GM19239 (cell line): ENCODE data around the gene PPP1R12A.
A peak's percentile ranks its signal among the peaks of the same experiment; 100 is the strongest.
"Not testable (repeated sequence)": the region's sequence is repeated elsewhere in the genome, so short reads cannot be mapped to it uniquely, and the experiment has no call there.

Experiments used
- DNase-seq: peaks from one replicate; pipeline ENCODE4 v3.0.0; 2011; ENCODE audit warnings: low spot score; ENCODE audit not compliant: insufficient read length
- FAIRE-seq: peaks from 2 replicates; lab custom pipeline; 2011; peaks lifted over from hg19 to GRCh38; lab: Jason Lieb, UNC

Gene PPP1R12A

DNA sequence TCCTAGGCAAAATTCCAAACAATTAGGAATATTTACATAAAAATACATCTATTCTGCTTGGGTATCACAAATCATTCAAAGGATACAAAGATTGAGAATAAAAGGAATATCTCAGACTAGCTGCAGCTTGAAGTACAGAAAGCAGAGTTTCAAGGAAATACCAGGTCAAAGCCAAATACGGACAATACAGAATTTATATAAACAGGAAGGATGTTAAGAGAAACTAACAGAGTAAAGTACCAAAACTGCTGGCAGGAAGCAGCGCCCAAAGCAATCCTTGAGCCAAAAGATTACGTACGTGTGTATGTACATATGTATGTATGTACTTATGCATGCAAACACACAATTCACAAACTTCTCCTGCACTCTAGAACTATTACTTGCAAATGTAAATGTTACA is 86.6 kb downstream of the PPP1R12A start:
- DNase-seq (no peak), FAIRE-seq (no peak)

DNA sequence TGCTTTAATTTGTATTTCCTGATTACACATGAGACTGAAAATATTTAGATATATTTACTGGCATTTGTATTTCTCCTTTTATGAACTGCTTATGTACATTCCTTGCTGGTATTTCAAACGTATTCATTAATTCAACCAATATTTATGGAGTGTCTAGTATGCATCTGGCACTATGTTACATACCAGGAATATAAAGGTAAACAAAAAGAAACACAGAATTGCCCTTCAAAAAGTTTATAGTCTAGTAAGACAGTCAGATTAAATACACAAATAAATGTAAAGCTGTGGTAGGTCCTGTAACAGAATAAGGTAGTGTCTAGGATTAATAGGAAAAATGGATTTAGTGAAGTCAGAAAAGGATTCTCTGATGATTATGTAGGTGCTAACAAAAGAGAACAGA is 87.5 kb downstream of the PPP1R12A start:
- FAIRE-seq (peak; percentile 26), DNase-seq (no peak)

DNA sequence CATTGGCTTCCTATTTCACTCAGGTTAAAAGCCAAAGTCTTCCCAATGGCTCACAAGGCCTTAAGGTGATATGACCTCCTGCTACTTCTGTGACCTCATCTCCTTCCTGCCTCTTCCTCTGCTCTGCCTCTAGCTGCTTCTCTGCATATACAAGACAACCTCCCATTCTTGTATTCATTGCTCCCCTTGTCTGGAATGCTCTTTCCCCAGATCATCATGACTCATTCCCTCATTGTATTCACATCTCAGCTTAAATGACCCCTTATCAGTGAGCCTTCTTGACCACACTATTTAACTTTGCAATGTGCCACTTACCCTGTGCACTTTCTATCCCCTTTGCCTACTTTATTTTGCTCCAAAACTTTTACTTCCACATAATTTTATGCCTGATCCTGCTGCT is 90.2 kb downstream of the PPP1R12A start:
- DNase-seq: no peak
- no peak for FAIRE-seq

DNA sequence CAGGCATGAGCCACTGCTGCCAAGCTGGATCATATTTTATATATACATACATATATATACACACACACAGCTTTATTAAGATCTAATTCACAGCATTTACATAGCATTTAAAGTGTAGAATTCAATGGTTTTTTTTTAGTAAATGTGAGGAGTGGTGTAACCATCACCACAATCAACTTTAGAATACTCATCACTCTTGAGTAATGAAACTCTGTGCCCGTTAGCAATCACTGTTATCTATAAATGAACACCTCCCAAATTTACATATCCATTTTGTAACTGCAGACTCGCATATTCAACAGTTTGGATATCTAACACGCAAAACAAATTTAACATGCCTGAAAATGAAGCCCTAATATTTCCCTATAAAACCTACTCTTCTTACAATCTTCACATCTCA is 90.9 kb downstream of the PPP1R12A start:
- no peak for DNase-seq
- FAIRE-seq: no peak

DNA sequence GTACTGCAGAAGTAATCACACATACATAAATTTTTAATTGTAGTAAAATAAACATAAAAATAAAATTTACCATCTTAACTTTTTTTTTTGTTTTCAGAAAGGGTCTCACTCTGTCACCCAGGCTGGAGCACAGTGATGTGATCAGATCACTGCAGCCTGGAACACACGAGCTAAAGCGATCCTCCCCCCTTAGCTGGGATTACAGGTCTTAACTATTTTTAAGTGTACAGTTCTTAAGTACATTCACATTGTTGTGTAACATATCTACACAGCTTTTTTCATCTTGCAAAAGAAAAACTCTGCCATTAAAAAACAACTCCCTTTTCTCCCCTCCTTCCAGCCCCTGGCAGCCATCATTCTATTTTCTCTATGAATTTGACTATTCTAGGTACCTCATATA is 92.3 kb downstream of the PPP1R12A start:
- no peak for DNase-seq
- FAIRE-seq: no peak

DNA sequence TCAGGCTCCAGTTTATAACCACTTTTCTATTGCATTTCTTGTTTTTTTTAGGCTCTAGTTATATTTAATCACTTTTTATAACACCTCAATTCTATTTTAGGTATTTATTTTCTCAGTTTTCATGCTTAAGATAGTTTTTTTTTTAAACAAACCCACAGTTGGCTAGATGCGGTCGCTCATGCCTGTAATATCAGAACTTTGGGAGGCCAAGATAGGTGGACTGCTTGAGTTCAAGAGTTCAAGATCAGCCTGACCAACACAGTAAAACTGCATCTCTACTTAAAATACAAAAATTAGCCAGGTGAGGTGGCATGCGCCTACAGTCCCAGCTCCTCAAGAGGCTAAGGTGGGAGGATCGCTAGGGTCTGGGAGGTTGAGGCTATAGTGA is 93.0 kb downstream of the PPP1R12A start:
- FAIRE-seq: peak; percentile 21
- DNase-seq: no peak

DNA sequence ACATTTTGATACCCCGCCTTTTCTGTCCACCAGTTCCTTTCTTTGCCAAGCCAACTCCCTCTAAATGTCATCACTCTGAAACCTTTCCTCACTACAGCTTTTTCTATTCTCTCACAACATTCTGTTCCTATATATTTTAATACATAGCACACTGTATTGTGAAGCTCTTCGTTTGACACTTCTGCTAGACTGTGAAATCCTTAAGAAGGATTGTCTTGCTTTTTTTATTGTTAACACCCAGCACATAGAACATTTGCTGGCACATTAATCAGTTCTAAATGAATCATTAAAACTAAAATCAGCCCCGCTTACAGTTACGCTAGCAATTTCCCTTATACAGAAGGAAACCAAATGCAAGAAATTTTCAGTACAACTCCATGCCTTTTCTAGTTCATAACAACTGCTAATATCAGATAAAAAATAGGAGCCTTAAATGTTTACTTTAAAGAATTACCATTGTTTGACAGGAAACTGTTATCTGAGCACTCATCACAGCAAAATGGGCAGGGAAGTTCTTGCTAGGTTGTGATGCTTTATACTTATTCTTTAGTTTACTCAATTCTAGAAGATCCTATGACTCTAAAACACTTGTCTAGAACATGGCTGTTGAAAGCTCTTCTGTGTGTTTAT is 93.5 kb downstream of the PPP1R12A start:
- no peak for FAIRE-seq
- no peak for DNase-seq

DNA sequence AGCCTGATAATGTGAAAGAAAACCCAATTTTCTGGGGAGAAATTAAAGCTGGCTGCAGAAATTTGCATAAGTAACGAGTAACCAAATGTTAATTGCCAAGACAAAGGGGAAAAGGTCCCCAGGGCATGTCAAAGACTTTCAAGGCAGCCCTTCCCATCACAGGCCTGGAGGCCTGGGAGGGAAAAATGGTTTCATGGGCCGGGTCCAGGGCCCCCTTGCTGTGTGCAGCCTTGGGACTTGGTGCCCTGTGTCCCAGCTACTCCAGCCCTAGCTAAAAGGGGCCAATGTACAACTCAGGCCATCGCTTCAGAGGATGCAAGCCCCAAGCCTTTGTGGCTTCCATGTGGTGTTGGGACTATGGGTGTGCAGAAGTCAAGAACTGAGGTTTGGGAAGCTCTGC is 96.5 kb downstream of the PPP1R12A start:
- no peak for DNase-seq
- no peak for FAIRE-seq

DNA sequence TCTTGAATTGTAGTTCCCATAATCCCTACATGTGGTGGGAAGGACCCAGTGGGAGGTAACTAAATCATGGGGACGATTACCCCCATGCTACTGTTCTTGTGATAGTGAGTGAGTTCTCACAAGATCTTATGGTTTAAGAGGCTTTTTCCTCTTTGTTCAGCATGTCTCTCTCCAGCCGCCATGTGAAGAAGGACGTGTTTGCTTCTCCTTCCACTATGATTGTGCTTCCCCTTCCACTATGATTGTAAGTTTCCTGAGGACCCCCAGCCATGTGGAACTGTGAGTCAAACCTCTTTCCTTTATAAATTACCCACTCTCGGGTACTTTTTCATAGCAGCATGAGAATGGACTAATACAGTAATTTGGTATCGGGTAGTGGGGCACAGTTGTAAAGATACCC is 97.3 kb downstream of the PPP1R12A start:
- FAIRE-seq: no peak

DNA sequence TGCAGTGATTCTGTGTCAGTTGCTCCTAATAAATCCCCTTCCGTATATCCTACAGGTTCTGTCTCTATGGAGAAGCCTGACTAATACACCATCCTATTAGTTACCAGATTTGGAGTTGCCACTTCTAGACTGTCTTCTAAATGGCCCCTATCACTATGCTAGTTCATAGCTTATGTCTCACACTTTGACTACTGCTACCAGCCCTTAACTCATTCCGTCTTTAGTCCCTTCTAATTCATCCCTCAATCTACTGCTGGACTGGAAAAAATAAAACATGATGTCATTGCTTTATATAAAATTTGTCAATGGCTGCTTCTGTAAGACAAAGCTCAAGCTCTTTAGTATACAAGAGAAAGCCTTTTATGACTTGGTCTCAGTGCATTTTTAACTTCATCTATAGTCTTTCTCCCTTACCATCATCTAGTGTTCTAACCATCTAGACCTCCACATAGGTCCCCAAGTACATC is 99.5 kb downstream of the PPP1R12A start:
- FAIRE-seq (no peak), DNase-seq (no peak)

More for the DNA sequence above, 97.3 kb downstream of the PPP1R12A start:
- DNase-seq: no peak

DNA sequence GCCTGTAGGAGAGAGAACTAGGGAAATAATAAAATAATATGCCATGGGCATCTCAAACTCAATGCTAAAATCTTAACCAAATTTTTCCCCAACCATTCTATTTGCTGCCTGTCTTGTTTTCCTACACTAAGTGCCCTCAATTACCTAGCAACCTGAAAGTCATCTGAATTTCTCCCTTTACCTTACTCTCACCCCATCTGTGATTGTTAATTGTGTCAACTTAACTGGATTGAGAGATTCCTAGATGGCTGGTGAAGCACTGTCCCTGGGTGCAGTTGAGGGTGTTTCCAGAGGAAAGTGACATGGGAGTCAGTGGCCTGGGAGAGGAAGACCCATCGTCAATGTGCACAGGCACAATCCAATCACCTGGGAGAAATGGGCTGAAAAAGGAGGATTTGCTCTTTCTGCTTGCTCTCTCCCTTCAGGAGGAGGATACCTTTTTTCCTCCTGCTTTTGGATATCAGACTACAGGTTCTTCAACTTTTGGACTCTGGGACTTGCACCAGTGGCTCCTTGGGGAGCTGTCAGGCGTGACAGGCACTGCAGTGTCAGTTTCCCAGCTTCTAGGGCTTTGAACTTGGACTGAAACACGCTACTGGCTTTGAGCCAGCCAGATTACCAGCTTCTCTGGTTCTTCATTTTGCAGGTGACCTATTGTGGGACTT is 100.1 kb downstream of the PPP1R12A start:
- no peak for FAIRE-seq
- no peak for DNase-seq

DNA sequence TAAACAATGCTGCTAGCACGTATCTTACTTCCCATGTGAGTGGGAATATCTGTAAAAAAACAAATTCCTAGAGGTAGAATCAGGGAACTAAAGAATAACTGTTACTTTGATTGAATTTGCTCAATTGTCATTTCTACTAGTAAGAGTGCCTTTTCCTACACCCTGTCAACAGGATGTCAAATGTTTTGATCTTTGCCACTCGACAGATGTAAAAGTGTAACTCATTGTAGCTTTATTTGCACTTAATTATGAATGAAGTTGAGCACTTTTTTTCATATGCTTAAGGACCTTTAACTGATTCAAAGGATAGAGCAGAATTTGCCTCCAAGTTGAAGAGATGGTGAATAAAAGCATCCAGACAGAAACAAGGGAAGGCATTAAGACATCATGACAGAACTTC is 104.5 kb downstream of the PPP1R12A start:
- FAIRE-seq (no peak), DNase-seq (no peak)

DNA sequence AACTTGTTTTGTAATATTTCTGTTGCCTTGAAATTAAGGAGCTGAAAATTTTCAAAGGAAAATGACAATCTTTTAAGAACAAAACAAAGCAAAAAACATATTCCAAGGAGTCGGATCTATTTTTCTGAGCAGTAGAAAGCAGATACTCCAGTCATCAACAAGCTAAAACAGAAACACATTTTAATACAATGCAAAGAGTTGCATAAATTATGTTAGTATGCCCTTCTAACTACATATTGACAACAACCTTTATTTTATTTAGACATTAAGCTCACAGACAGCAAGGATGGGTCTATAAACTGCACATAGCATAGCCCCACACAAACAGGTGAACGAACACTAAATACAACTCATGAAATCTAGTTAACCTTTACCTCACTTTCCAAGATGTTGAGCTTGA is 106.0 kb downstream of the PPP1R12A start:
- FAIRE-seq: no peak
- no peak for DNase-seq

DNA sequence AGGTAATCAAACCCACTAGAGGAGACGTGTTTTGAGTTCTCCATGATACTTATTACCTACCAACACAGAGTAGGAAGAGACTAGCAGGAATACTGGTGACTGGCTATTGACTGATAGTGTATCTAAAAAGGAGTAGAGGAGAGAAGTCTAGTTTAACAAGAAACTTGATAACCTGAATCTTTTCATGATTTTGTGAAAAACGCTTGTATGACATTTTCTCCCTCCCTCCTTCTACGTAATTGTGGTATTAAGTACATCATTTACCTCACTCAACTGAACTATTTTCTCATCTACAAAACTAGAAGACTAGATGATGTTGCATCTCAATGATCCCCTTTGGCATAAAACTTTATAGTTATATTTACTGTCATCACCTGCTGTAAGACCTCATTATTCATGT is 107.4 kb downstream of the PPP1R12A start:
- DNase-seq (no peak), FAIRE-seq (no peak)

DNA sequence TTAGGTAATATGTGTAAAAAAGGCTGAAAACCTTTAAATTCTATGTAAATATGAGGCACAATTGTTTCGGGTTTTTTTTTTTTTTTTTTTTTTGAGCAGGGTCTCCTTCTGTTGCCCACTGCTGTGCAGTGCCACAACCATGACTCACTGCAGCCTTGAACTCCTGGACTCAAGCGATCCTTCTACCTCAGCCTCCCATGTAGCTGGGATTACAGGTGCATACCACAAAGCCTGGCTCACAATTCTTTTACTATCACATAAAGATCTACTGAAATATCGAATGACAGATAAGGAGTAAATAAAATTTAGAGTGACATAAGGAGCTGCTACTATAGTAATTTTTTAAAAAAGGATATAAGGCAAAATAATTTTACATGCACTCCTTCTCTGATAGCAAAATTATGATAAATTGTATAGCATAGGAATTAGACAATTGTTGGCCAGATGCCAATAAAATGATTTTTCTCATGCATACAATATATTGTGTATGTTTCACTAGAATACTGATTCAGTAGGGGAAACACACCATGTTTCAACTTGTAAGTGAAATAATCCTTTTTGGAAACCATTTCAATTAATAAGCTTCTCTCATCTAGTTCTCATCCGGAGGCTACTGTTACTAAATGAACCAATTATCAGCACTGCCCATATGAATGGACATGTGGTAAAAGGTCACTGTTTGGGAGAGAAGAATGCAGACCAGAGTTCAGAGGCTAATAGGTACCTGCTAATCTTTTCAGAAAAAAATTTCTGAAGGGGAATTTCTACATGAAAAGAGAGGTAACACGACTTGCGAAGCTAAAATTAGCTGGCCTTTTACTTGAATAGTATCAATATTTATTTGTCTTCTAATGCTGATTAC is 108.4 kb downstream of the PPP1R12A start:
- FAIRE-seq: peak; percentile 61

DNA sequence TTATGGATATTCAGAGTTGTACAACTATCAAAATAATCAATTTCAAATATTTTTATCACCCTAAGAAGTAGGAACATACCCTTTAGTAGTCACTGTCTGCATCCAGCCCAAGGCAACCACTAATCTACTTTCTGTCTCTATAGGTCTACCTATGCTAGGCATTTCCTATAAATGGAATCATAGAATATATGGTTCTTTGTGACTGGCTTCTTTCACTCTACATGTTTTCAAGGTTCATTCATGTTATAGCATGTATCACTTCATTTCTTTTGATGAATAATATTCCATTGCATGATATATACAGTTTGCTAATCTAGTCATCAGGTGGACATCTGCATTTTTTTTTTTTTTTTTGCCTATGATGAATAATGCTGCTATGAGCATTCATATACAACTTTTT is 112.4 kb downstream of the PPP1R12A start:
- FAIRE-seq (no peak), DNase-seq (no peak)

More for the DNA sequence above, 108.4 kb downstream of the PPP1R12A start:
- no peak for DNase-seq

DNA sequence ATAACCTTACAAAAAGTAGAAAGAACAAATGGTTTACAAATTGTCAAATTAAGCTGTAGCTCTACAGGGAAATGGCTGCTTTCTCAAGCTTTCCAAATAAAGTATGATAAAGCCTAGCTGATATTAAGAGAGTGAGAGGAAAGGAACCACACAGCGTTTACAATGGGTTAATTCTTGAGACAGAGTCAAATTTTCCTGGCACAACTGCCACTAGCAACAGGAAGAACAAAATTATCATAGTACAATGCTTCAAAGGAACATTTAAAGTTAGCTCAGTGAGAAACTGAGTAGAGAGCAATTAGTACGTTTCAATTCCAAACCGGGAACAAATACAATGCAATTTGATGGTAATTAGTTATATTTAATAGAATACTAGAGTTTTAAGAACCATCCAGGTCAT is 116.0 kb downstream of the PPP1R12A start:
- DNase-seq (no peak), FAIRE-seq (no peak)

DNA sequence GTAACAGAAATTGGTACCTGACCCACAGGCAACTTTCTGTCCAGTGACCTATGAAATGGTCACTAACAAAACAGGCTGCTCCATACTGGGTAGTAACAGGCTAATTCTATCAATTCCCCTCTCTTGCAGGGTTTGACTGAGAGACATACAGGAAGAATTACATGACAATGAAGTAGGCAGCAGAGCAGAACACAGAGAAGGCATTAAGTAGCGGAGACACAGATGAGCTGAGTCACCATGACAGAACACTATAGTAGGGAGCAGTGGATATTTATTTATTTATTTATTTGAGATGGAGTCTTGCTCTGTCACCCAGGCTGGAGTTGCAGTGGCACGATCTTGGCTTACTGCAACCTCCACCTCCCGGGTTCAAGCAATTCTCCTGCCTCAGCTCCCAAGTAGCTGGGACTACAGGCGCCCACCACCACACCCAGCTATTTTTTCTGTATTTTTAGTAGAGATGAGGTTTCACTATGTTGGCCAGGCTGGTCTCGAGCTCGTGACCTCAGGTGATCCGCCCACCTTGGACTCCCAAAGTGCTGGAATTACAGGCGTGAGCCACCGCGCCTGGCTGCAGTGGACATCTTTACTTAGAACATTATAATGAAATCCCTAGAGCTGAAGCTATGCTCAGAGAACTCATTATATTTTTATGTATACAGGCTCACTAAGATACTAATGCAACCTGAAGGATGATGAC is 150.4 kb downstream of the PPP1R12A start:
- not testable (repeated sequence) for DNase-seq, FAIRE-seq

DNA sequence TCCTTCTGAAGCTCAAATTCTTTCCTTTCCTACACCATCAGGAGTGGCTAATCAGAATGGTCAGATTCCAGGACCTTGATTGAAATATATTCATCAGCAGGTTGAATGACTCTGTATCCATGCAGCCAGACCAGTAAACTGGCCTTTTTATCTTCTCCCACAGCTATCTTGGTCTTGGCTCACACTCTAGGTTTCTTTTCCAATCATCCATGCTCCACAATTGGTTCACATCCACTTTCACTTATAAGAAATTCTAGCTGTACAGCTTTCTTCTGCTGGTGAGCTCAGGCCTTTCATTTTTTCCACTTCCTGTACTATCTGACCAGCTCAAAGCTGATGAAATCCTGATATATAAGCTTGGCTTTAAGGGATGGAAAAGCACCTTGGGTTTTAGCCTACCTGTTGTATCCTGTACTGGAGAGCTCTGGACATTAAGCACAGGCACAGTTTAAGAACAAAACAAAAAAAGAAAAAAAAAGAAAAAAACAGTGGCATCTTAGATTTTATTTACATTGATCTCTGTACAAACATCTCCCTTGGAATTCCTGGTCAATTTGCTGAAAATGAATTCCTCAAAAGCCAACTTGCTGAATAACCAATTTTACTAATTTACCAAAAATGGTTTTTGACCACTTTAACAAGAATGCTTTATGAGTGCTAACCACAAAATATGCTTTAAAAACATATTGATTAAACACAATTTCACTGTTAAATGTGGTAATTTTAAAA is 152.6 kb downstream of the PPP1R12A start:
- no peak for FAIRE-seq
- no peak for DNase-seq
